CD14-positive monocyte (primary cell): Measurements from ENCODE around the gene CPNE9. TPM values are rescaled to one million over a fixed set of nuclear protein-coding genes. Genes with fewer than 3 reads are reported as not detected.

Experiments
- DNase-seq, 3 donors: peaks; one replicate each; pipeline ENCODE4 v3.0.0-alpha.2; 2011 to 2022
- H2AFZ ChIP-seq: 2 replicates; pipeline ENCODE4 v1.6.0; 2012; ENCODE audit warnings: mild to moderate bottlenecking, low read depth, low read length, inconsistent platforms; ENCODE audit not compliant: insufficient read depth, poor library complexity, severe bottlenecking
- H3K27ac ChIP-seq, 2 donors: 1 replicate in 1 of 2; 2 replicates in 1 of 2; pipeline ENCODE4 v1.5.1; 2012 to 2013; ENCODE audit warnings: low read length in 2 of 2, control low read depth in 1 of 2, inconsistent platforms in 1 of 2, low read depth in 1 of 2, mild to moderate bottlenecking in 1 of 2
- H3K27me3 ChIP-seq, 2 donors: one replicate each; pipeline versions ENCODE4 v1.6.0 to v1.6.1; 2011 to 2013; ENCODE audit warnings: low read length in 2 of 2; ENCODE audit not compliant: control insufficient read depth in 2 of 2, insufficient read depth in 2 of 2
- H3K36me3 ChIP-seq, 2 donors: replicated peaks in 1 of 2; 1 replicate in 1 of 2; 2 replicates in 1 of 2; pipeline versions ENCODE4 v1.5.1 to v1.6.1; 2012 to 2013; ENCODE audit warnings: low read length in 2 of 2, control low read depth in 1 of 2, inconsistent platforms in 1 of 2, mild to moderate bottlenecking in 1 of 2; ENCODE audit not compliant: insufficient read depth in 2 of 2, control insufficient read depth in 1 of 2
- H3K4me1 ChIP-seq, 2 donors: 1 replicate in 1 of 2; 2 replicates in 1 of 2; pipeline versions ENCODE4 v1.5.1 to v1.6.1; 2012 to 2013; ENCODE audit warnings: low read length in 2 of 2, control low read depth in 1 of 2, inconsistent platforms in 1 of 2, mild to moderate bottlenecking in 1 of 2, moderate library complexity in 1 of 2; ENCODE audit not compliant: insufficient read depth in 2 of 2, control insufficient read depth in 1 of 2
- H3K4me2 ChIP-seq: replicated peaks from 2 replicates; pipeline ENCODE3; 2012; ENCODE audit warnings: low read length, moderate library complexity, mild to moderate bottlenecking; ENCODE audit not compliant: poor library complexity, severe bottlenecking; ENCODE audit errors: extremely low read depth
- H3K4me3 ChIP-seq, 3 experiments: fragments of 200-600 bp in 1 of 3; sonication (generic) in 1 of 3; replicated peaks in 1 of 3; 1 replicate in 2 of 3; 2 replicates in 1 of 3; pipeline ENCODE4 v1.5.1; 2011 to 2013; ENCODE audit warnings: low read length in 3 of 3, mild to moderate bottlenecking in 3 of 3, control low read depth in 2 of 3, low read depth in 2 of 3, inconsistent platforms in 1 of 3, moderate library complexity in 1 of 3
- H3K79me2 ChIP-seq: 2 replicates; pipeline ENCODE4 v1.6.0; 2012; ENCODE audit warnings: mild to moderate bottlenecking, control low read depth, inconsistent platforms, low read length, moderate library complexity; ENCODE audit not compliant: insufficient read depth
- H3K9ac ChIP-seq: 2 replicates; pipeline ENCODE4 v1.6.0; 2017; ENCODE audit warnings: low read length, mild to moderate bottlenecking; ENCODE audit not compliant: insufficient read depth, poor library complexity, severe bottlenecking
- H3K9me3 ChIP-seq, 2 donors: replicated peaks in 1 of 2; 1 replicate in 1 of 2; 2 replicates in 1 of 2; pipeline versions ENCODE4 v1.5.1 to v1.6.1; 2012 to 2013; ENCODE audit warnings: low read length in 2 of 2, control low read depth in 1 of 2; ENCODE audit not compliant: control insufficient read depth in 1 of 2, insufficient read depth in 1 of 2
- H4K20me1 ChIP-seq: 2 replicates; pipeline ENCODE4 v1.6.0; 2012; ENCODE audit warnings: mild to moderate bottlenecking, low read length, control low read depth, moderate library complexity; ENCODE audit not compliant: insufficient read depth
- H3K27ac Mint-ChIP-seq, 7 donors: one replicate each; pipeline ENCODE4 v1.8.0; 2020; ENCODE audit warnings: mild to moderate bottlenecking in 7 of 7, mixed read lengths in 7 of 7, moderate library complexity in 6 of 7, inconsistent platforms in 2 of 7
- H3K27me3 Mint-ChIP-seq, 3 donors: one replicate each; pipeline ENCODE4 v1.8.0; 2021 to 2022; ENCODE audit warnings: low read depth in 3 of 3, mild to moderate bottlenecking in 3 of 3, mixed read lengths in 3 of 3, moderate library complexity in 3 of 3, inconsistent platforms in 1 of 3
- H3K36me3 Mint-ChIP-seq, 2 donors: one replicate each; pipeline ENCODE4 v1.8.0; 2020; ENCODE audit warnings: mixed read lengths in 2 of 2, inconsistent platforms in 1 of 2, mild to moderate bottlenecking in 1 of 2
- H3K4me1 Mint-ChIP-seq: one replicate; pipeline ENCODE4 v1.8.0; 2020; ENCODE audit warnings: mild to moderate bottlenecking, mixed read lengths
- H3K4me3 Mint-ChIP-seq, 2 donors: one replicate each; pipeline ENCODE4 v1.8.0; 2020; ENCODE audit warnings: mild to moderate bottlenecking in 2 of 2, mixed read lengths in 2 of 2, moderate library complexity in 1 of 2
- H3K9me3 Mint-ChIP-seq, 7 donors: one replicate each; pipeline ENCODE4 v1.8.0; 2020 to 2022; ENCODE audit warnings: mixed read lengths in 7 of 7, mild to moderate bottlenecking in 6 of 7, moderate library complexity in 6 of 7, inconsistent platforms in 2 of 7
- CTCF ChIP-seq: fragments of 200-600 bp; IDR thresholded peaks from one replicate; pipeline ENCODE4 v1.8.0; 2022; ENCODE audit warnings: antibody characterized with exemption, mild to moderate bottlenecking
- WGBS: methylation state at CpG from one replicate; pipeline ENCODE4 v1.1.5; 2013; ENCODE audit warnings: missing lambda C conversion rate; ENCODE audit not compliant: insufficient coverage; 5-methylcytosine and 5-hydroxymethylcytosine counted together
- intact Hi-C, 2 donors: fragments of 100-400 bp; cut with micrococcal nuclease; formaldehyde crosslinking; loops; one replicate each; pipeline versions ENCODE4 v1.15.0 to v1.15.1; 2023
- polyA plus RNA-seq, 3 donors: library from polyadenylated mRNA; depleted of rRNA in 1 of 3; unstranded in 2 of 3; stranded (reverse) in 1 of 3; fragments of 300-500 nt in 2 of 3; fragments of >200 nt in 1 of 3; fragmentation: Illumina TruSeq in 2 of 3; gene quantifications; 1 replicate in 2 of 3; 2 replicates in 1 of 3; pipeline ENCODE4 v1.2.3, GENCODE V29; 2012 to 2021

The CPNE9 gene
- polyA plus RNA-seq, 3 donors, result 0.51 to 0.55 TPM; not detected in 1

- Histone ChIP-seq H2AFZ (peak overlapping the region; percentile 60), H4K20me1 (no peaks in the 10 kb centered on the region), H3K27ac (no peak overlapping the region), H3K9ac (no peak overlapping the region), H3K79me2 (no peaks in the 10 kb centered on the region), H3K27me3 (no peaks in the 10 kb centered on the region), H3K4me1 (peaks cover 19 to 31% of the 10 kb centered on the region in 2 donors), H3K36me3 (no peaks in the 10 kb centered on the region), H3K4me2 (no peak overlapping the region), H3K9me3 (no peaks in the 10 kb centered on the region), H3K4me3 (no peak overlapping the region)
- Mint-ChIP-seq H3K9me3 (no peaks in the 10 kb centered on the region), H3K27me3 (peaks cover 0 to 1% (median 0%) of the 10 kb centered on the region in 3 donors), H3K36me3 (no peaks in the 10 kb centered on the region), H3K27ac (peak overlapping the region in 2 of 7 donors; percentile 72 to 73), H3K4me3 (peak overlapping the region in 1 of 2 donors; percentile 17), H3K4me1 (peaks cover 31% of the 10 kb centered on the region)
- 85% methylated on average over 4 of the region's 7 CpGs for WGBS
- intact Hi-C loops, result no loop called here
- no peak for TF ChIP-seq CTCF
- no peak for DNase-seq
Measured at GRCh38 chr3:9721015-9721699, 17.5 kb downstream of the CPNE9 start.

- Histone ChIP-seq H3K36me3 (no peaks in the 10 kb centered on the region), H2AFZ (peak overlapping the region; percentile 60), H3K9ac (no peak overlapping the region), H4K20me1 (no peaks in the 10 kb centered on the region), H3K27ac (no peak overlapping the region), H3K9me3 (no peaks in the 10 kb centered on the region), H3K4me2 (no peak overlapping the region), H3K27me3 (no peaks in the 10 kb centered on the region), H3K4me3 (no peak overlapping the region), H3K4me1 (peaks cover 17 to 29% of the 10 kb centered on the region in 2 donors), H3K79me2 (no peaks in the 10 kb centered on the region)
- Mint-ChIP-seq H3K36me3 (no peaks in the 10 kb centered on the region), H3K9me3 (no peaks in the 10 kb centered on the region), H3K27me3 (peaks cover 0 to 1% (median 0%) of the 10 kb centered on the region in 3 donors), H3K4me1 (peaks cover 29% of the 10 kb centered on the region), H3K27ac (peak overlapping the region in 2 of 7 donors; percentile 11 to 73), H3K4me3 (no peak overlapping the region)
- peak in 1 of 3 donors; percentile 10 for DNase-seq
- intact Hi-C loops, result no loop called here
- 58% methylated on average over 2 of the region's 2 CpGs for WGBS
- TF ChIP-seq CTCF, result no peak
Measured at GRCh38 chr3:9721700-9722060, 18.0 kb downstream of the CPNE9 start.
